HepG2 (cell line): ENCODE results near the gene NME4. TPM values are rescaled to one million over a fixed set of nuclear protein-coding genes. Genes with fewer than 3 reads are reported as not detected.

Source experiments
- BCL6 ChIP-seq: IDR thresholded peaks from 2 replicates; pipeline ENCODE4 v1.6.1; 2016; ENCODE audit warnings: missing genetic modification reagents, missing compliant biosample characterization
- GATAD1 ChIP-seq: IDR thresholded peaks from 2 replicates; pipeline ENCODE4 v1.6.1; 2016; ENCODE audit warnings: missing genetic modification reagents, missing compliant biosample characterization
- HOXA3 ChIP-seq: sonication (generic); formaldehyde crosslinking; IDR thresholded peaks from 2 replicates; pipeline ENCODE4 v1.5.0; 2020; ENCODE audit warnings: missing genetic modification reagents
- SATB2 ChIP-seq: sonication (generic); formaldehyde crosslinking; IDR thresholded peaks from 2 replicates; pipeline ENCODE4 v1.5.0; 2020; ENCODE audit warnings: missing genetic modification reagents
- SNAI1 ChIP-seq: sonication (generic); formaldehyde crosslinking; IDR thresholded peaks from 2 replicates; pipeline ENCODE4 v1.5.0; 2020; ENCODE audit warnings: mild to moderate bottlenecking, missing genetic modification reagents, borderline replicate concordance
- SRSF4 ChIP-seq: fragments of 200-400 bp; formaldehyde crosslinking; IDR thresholded peaks from one replicate; pipeline ENCODE4 v1.6.1; 2018; ENCODE audit warnings: mild to moderate bottlenecking, low read depth, low read length, moderate library complexity; ENCODE audit not compliant: poor library complexity, severe bottlenecking
- TARDBP ChIP-seq: sonication (generic); formaldehyde crosslinking; IDR thresholded peaks from 2 replicates; pipeline ENCODE4 v1.8.0; 2022; ENCODE audit warnings: mild to moderate bottlenecking, missing genetic modification reagents
- ZNF101 ChIP-seq: sonication (generic); formaldehyde crosslinking; IDR thresholded peaks from 2 replicates; pipeline ENCODE4 v1.4.0; 2020; ENCODE audit warnings: mild to moderate bottlenecking, low read depth, missing genetic modification reagents, borderline replicate concordance
- ZNF264 ChIP-seq: sonication (generic); formaldehyde crosslinking; IDR thresholded peaks from 2 replicates; pipeline ENCODE4 v1.4.0; 2020; ENCODE audit warnings: missing genetic modification reagents
- ZNF607 ChIP-seq: sonication (generic); formaldehyde crosslinking; IDR thresholded peaks from 2 replicates; pipeline ENCODE4 v1.5.1; 2020; ENCODE audit warnings: missing genetic modification reagents, mild to moderate bottlenecking, borderline replicate concordance
- ZNF619 ChIP-seq: sonication (generic); formaldehyde crosslinking; IDR thresholded peaks from 2 replicates; pipeline ENCODE4 v1.4.0; 2020; ENCODE audit warnings: mild to moderate bottlenecking, missing genetic modification reagents
- ZNF703 ChIP-seq: sonication (generic); formaldehyde crosslinking; IDR thresholded peaks from 2 replicates; pipeline ENCODE4 v1.5.1; 2020; ENCODE audit warnings: missing genetic modification reagents, mild to moderate bottlenecking, moderate library complexity, borderline replicate concordance
- polyA plus RNA-seq, 8 experiments: library from polyadenylated mRNA; depleted of rRNA in 3 of 8; stranded (reverse) in 7 of 8; unstranded in 1 of 8; fragments of >200 nt; fragmentation: Illumina TruSeq in 4 of 8; extraction: Trizol in 4 of 8; gene quantifications; 2 replicates each; pipeline versions ENCODE4 v1.2.1 to v1.2.3, GENCODE V29; 2011 to 2016; ENCODE audit warnings: low read depth in 4 of 8, missing spikeins in 1 of 8, mixed read lengths in 1 of 8; ENCODE audit not compliant: insufficient read depth in 1 of 8
- total RNA-seq, 5 experiments: library from RNA; depleted of rRNA; stranded (reverse); fragments of >200 nt; fragmentation: Illumina TruSeq; extraction: Trizol; gene quantifications; 2 replicates each; pipeline ENCODE4 v1.2.3, GENCODE V29; 2016; ENCODE audit warnings: low read depth in 1 of 5
- TF ChIP-seq, protein P1 (sequence below): sonication (generic); formaldehyde crosslinking; IDR thresholded peaks from 2 replicates; pipeline ENCODE4 v1.8.0; 2022; ENCODE audit warnings: missing genetic modification reagents, mild to moderate bottlenecking, inconsistent platforms, borderline replicate concordance
- TF ChIP-seq, protein P2 (sequence below): sonication (generic); formaldehyde crosslinking; IDR thresholded peaks from 2 replicates; pipeline ENCODE4 v1.4.0; 2020; ENCODE audit warnings: missing genetic modification reagents, borderline replicate concordance
- TF ChIP-seq, protein P3 (sequence below): sonication (generic); formaldehyde crosslinking; conservative IDR thresholded peaks from 2 replicates; pipeline ENCODE4 v1.5.0; 2020; ENCODE audit warnings: missing genetic modification reagents
- TF ChIP-seq, protein P4 (sequence below): sonication (generic); formaldehyde crosslinking; IDR thresholded peaks from 2 replicates; pipeline ENCODE4 v1.5.0; 2020; ENCODE audit warnings: missing genetic modification reagents
- TF ChIP-seq, protein P5 (sequence below): sonication (generic); formaldehyde crosslinking; IDR thresholded peaks from 2 replicates; pipeline ENCODE4 v1.4.0; 2020; ENCODE audit warnings: mild to moderate bottlenecking, missing genetic modification reagents

The NME4 gene
- total and polyA plus RNA-seq, 2 of the 13 experiments (the other 11 are each of a cell fraction or from before 2014, with no cell fraction given), result 121 to 263 TPM

DNA sequence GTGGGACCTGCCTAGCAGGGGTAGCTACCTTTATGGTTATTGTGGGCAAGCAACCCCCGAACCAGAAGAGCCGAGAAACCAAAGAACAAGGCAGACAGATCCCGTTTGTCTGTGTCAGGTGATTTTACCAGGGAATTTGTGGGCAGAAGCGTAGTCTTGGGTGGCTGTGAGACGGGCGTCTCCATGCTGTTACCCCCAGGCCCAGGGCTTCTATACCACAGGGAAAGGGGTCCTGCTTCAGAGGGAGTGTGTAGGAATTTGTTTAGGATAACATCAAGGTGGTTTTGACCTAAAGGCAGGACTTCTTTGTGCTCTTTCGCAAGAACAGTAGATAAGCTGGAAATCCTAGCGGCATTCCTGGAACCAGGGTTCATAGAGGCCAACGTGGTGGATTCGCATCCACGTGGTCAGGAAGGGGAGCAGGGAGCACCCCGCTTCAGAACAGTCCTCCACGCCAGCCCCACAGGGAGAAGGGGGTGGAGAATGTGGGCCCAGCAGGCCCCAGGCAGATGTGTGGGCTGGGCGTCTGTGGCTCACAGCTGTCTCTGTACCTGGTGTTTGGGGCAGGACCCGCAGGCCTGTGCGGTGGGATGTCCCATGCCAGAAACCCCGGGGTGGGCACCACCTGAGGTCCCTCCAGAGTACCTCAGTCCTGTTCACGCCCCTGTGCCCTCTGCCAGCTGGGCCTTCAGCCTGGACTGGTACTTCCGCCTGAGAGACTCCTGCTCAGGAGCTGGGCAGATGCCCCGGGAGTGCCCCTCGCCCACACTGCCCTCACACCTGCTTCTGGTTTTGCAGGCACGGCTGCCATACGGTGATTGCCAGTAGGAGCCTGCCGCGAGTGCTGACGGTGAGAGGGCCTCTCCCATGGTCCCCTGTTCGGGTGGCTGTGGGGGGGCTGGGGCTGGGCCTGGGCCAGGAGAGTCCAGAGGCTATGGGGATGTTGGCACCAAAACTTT is 8.8 kb downstream of the NME4 start (continued):
- TF ChIP-seq, protein P1, sequence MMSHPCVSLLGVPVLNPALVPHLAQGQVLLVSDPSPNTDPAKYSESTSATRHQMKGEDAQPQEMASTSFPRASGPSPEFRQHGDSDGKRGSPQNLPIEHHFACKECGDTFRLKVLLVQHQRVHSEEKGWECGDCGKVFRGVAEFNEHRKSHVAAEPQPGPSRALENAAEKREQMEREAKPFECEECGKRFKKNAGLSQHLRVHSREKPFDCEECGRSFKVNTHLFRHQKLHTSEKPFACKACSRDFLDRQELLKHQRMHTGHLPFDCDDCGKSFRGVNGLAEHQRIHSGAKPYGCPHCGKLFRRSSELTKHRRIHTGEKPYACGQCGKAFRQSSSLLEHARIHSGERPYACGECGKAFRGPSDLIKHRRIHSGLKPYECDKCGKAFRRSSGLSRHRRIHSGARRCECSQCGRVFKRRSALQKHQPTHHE (CRISPR knock-in tag), result no peak
- TF ChIP-seq, protein P2, sequence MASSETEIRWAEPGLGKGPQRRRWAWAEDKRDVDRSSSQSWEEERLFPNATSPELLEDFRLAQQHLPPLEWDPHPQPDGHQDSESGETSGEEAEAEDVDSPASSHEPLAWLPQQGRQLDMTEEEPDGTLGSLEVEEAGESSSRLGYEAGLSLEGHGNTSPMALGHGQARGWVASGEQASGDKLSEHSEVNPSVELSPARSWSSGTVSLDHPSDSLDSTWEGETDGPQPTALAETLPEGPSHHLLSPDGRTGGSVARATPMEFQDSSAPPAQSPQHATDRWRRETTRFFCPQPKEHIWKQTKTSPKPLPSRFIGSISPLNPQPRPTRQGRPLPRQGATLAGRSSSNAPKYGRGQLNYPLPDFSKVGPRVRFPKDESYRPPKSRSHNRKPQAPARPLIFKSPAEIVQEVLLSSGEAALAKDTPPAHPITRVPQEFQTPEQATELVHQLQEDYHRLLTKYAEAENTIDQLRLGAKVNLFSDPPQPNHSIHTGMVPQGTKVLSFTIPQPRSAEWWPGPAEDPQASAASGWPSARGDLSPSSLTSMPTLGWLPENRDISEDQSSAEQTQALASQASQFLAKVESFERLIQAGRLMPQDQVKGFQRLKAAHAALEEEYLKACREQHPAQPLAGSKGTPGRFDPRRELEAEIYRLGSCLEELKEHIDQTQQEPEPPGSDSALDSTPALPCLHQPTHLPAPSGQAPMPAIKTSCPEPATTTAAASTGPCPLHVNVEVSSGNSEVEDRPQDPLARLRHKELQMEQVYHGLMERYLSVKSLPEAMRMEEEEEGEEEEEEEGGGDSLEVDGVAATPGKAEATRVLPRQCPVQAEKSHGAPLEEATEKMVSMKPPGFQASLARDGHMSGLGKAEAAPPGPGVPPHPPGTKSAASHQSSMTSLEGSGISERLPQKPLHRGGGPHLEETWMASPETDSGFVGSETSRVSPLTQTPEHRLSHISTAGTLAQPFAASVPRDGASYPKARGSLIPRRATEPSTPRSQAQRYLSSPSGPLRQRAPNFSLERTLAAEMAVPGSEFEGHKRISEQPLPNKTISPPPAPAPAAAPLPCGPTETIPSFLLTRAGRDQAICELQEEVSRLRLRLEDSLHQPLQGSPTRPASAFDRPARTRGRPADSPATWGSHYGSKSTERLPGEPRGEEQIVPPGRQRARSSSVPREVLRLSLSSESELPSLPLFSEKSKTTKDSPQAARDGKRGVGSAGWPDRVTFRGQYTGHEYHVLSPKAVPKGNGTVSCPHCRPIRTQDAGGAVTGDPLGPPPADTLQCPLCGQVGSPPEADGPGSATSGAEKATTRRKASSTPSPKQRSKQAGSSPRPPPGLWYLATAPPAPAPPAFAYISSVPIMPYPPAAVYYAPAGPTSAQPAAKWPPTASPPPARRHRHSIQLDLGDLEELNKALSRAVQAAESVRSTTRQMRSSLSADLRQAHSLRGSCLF, result no peak
- peak; percentile 75 for TF ChIP-seq TARDBP
- TF ChIP-seq ZNF101 (CRISPR knock-in tag), result 0 out of 2 replicates have a peak, but pooled peaks have one; percentile 51
- peak; percentile 93 for TF ChIP-seq BCL6 (CRISPR knock-in tag)
- TF ChIP-seq, protein P3, sequence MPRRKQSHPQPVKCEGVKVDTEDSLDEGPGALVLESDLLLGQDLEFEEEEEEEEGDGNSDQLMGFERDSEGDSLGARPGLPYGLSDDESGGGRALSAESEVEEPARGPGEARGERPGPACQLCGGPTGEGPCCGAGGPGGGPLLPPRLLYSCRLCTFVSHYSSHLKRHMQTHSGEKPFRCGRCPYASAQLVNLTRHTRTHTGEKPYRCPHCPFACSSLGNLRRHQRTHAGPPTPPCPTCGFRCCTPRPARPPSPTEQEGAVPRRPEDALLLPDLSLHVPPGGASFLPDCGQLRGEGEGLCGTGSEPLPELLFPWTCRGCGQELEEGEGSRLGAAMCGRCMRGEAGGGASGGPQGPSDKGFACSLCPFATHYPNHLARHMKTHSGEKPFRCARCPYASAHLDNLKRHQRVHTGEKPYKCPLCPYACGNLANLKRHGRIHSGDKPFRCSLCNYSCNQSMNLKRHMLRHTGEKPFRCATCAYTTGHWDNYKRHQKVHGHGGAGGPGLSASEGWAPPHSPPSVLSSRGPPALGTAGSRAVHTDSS (CRISPR knock-in tag), result no peak
- TF ChIP-seq, protein P4, sequence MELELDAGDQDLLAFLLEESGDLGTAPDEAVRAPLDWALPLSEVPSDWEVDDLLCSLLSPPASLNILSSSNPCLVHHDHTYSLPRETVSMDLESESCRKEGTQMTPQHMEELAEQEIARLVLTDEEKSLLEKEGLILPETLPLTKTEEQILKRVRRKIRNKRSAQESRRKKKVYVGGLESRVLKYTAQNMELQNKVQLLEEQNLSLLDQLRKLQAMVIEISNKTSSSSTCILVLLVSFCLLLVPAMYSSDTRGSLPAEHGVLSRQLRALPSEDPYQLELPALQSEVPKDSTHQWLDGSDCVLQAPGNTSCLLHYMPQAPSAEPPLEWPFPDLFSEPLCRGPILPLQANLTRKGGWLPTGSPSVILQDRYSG, result no peak
- peak; percentile 84 for TF ChIP-seq ZNF619 (CRISPR knock-in tag)
- TF ChIP-seq GATAD1 (CRISPR knock-in tag), result peak; percentile 45; the same call in 1 of the 2 replicates
- TF ChIP-seq SRSF4, result no peak
- TF ChIP-seq HOXA3 (CRISPR knock-in tag), result peak; percentile 79; the same call in 1 of the 2 replicates
- no peak for TF ChIP-seq SATB2 (CRISPR knock-in tag)
- TF ChIP-seq ZNF607 (CRISPR knock-in tag), result no peak
- TF ChIP-seq, protein P5, sequence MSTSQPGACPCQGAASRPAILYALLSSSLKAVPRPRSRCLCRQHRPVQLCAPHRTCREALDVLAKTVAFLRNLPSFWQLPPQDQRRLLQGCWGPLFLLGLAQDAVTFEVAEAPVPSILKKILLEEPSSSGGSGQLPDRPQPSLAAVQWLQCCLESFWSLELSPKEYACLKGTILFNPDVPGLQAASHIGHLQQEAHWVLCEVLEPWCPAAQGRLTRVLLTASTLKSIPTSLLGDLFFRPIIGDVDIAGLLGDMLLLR (CRISPR knock-in tag), result no peak
- TF ChIP-seq ZNF703 (CRISPR knock-in tag), result no peak
- no peak for TF ChIP-seq ZNF264 (CRISPR knock-in tag)
- no peak for TF ChIP-seq SNAI1
